Measurements from ENCODE around the gene NCKAP5. TPM values are rescaled to one million over a fixed set of nuclear protein-coding genes. Genes with fewer than 3 reads are reported as not detected.

The NCKAP5 gene
- total and polyA plus RNA-seq, 2 experiments from 2014 or later, result 0.21 to 0.31 TPM

DNA sequence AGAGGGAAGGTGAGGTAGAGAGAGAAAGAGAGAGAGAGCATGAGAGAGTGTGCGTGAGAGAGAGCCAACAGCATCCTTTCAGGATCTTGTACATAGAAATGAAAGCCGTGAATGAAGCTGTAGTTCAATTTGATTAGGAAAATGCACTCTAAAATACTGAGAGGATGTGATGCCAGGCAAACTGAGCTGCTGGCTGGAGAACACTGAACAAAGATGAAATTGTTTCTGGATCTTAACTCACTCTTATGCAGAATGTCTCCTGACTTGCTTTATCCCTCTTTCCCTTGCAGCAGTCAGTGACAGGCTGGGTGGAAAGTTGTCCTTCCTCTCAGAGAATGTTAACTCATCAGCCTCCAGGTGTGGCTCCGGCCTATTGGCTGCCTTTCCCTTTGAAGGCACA, 908.9 kb downstream of the NCKAP5 start:
- DNase-seq (ENCODE audit: low read depth in 1 of 2, low spot score in 1 of 2), result no peak
- H3K9me3 ChIP-seq (ENCODE audit: low read depth), result no peaks in the 10 kb centered on the region
- peaks cover 37% of the 10 kb centered on the region for H3K27me3 ChIP-seq
- TF ChIP-seq, protein P1, sequence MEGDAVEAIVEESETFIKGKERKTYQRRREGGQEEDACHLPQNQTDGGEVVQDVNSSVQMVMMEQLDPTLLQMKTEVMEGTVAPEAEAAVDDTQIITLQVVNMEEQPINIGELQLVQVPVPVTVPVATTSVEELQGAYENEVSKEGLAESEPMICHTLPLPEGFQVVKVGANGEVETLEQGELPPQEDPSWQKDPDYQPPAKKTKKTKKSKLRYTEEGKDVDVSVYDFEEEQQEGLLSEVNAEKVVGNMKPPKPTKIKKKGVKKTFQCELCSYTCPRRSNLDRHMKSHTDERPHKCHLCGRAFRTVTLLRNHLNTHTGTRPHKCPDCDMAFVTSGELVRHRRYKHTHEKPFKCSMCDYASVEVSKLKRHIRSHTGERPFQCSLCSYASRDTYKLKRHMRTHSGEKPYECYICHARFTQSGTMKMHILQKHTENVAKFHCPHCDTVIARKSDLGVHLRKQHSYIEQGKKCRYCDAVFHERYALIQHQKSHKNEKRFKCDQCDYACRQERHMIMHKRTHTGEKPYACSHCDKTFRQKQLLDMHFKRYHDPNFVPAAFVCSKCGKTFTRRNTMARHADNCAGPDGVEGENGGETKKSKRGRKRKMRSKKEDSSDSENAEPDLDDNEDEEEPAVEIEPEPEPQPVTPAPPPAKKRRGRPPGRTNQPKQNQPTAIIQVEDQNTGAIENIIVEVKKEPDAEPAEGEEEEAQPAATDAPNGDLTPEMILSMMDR (IDR thresholded peaks at IDR 0.05; ENCODE audit: low read depth, low read length), result no peak
- H3K4me1 ChIP-seq (ENCODE audit: low read depth), result no peaks in the 10 kb centered on the region
- H3K27ac ChIP-seq, result no peak overlapping the region
- H3K36me3 ChIP-seq, result no peaks in the 10 kb centered on the region
- H3K4me3 ChIP-seq, result no peak overlapping the region

- no peak overlapping the region for H3K27ac ChIP-seq
- TF ChIP-seq, protein P1 (IDR thresholded peaks at IDR 0.05; ENCODE audit: low read depth, low read length), result no peak
- no peak overlapping the region for H3K4me3 ChIP-seq
- no peaks in the 10 kb centered on the region for H3K9me3 ChIP-seq (ENCODE audit: low read depth)
- no peaks in the 10 kb centered on the region for H3K4me1 ChIP-seq (ENCODE audit: low read depth)
- H3K36me3 ChIP-seq, result no peaks in the 10 kb centered on the region
- no peak for DNase-seq (ENCODE audit: low read depth in 1 of 2, low spot score in 1 of 2)
- H3K27me3 ChIP-seq, result peaks cover 43% of the 10 kb centered on the region
Observed at GRCh38 chr2:132656266-132656975, 911.8 kb downstream of the NCKAP5 start.

GRCh38 chr2:132654968-132655367, 913.3 kb downstream of the NCKAP5 start:
- Histone ChIP-seq H3K4me3 (no peak overlapping the region), H3K9me3 (ENCODE audit: low read depth) (no peaks in the 10 kb centered on the region), H3K27ac (no peak overlapping the region), H3K36me3 (no peaks in the 10 kb centered on the region), H3K27me3 (peaks cover 32% of the 10 kb centered on the region), H3K4me1 (ENCODE audit: low read depth) (no peaks in the 10 kb centered on the region)
- DNase-seq (ENCODE audit: low read depth in 1 of 2, low spot score in 1 of 2), result no peak
- TF ChIP-seq, protein P1 (IDR thresholded peaks at IDR 0.05; ENCODE audit: low read depth, low read length), result no peak

GRCh38 chr2:132654335-132654734, 913.9 kb downstream of the NCKAP5 start:
- Histone ChIP-seq H3K4me1 (ENCODE audit: low read depth) (no peaks in the 10 kb centered on the region), H3K4me3 (no peak overlapping the region), H3K27ac (no peak overlapping the region), H3K9me3 (ENCODE audit: low read depth) (no peaks in the 10 kb centered on the region), H3K36me3 (no peaks in the 10 kb centered on the region), H3K27me3 (peaks cover 35% of the 10 kb centered on the region)
- TF ChIP-seq, protein P1 (IDR thresholded peaks at IDR 0.05; ENCODE audit: low read depth, low read length), result no peak
- no peak for DNase-seq (ENCODE audit: low read depth in 1 of 2, low spot score in 1 of 2)

DNA sequence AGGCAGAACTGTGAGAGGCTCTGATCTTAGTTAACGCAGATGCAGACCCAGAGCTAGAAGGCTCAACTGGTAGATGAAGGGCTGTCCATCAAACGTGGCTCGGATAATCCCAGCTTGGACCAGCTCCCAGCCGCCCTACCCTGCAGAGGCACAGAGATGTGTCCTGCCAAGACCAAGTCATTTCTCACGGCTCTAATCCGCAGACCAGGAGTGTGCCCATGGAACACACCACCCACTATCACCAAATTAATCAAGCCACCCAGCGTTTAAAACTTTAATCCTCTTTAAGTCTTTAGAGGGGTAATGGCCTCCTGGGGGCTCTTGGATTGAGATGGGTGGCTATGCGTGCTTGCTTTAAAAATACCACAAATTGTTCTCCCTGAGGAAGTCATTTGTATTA, 915.8 kb downstream of the NCKAP5 start:
- Histone ChIP-seq H3K27me3 (peaks cover 45% of the 10 kb centered on the region), H3K4me3 (no peak overlapping the region), H3K36me3 (no peaks in the 10 kb centered on the region), H3K9me3 (ENCODE audit: low read depth) (no peaks in the 10 kb centered on the region), H3K27ac (no peak overlapping the region), H3K4me1 (ENCODE audit: low read depth) (no peaks in the 10 kb centered on the region)
- no peak for DNase-seq (ENCODE audit: low read depth in 1 of 2, low spot score in 1 of 2)
- TF ChIP-seq, protein P1 (IDR thresholded peaks at IDR 0.05; ENCODE audit: low read depth, low read length), result no peak

All from cardiac muscle cell (in vitro differentiated cells and primary cell).